Skin of body (tissue), 2 donors: ENCODE measurements around the gene RIC8A. TPM values are rescaled to one million over a fixed set of nuclear protein-coding genes. Genes with fewer than 3 reads are reported as not detected.

Experiments
- DNase-seq: peaks from one replicate; lab custom pipeline; 2025; lab: John Stamatoyannopoulos, UW
- total RNA-seq: library from RNA; depleted of rRNA; stranded (reverse); fragments of >200 nt; gene quantifications from one replicate; pipeline ENCODE4 v1.2.3, GENCODE V29; 2014

RIC8A gene
- total RNA-seq, 1 donor from 2014 or later, result 88.8 TPM

- DNase-seq, result no peak
These were observed 34.1 kb downstream of the RIC8A start for GRCh38 chr11:241634-242033.

GRCh38 chr11:244376-244775, 36.9 kb downstream of the RIC8A start:
- no peak for DNase-seq

- DNase-seq, result no peak
These were observed 41.6 kb downstream of the RIC8A start for GRCh38 chr11:249062-249461.

- no peak for DNase-seq
These were observed 42.8 kb downstream of the RIC8A start for GRCh38 chr11:250274-250673.

- no peak for DNase-seq
These were observed 43.3 kb downstream of the RIC8A start for GRCh38 chr11:250740-251299.

GRCh38 chr11:251550-251949, 44.0 kb downstream of the RIC8A start:
- DNase-seq, result no peak

- DNase-seq, result no peak
These were observed 45.2 kb downstream of the RIC8A start for GRCh38 chr11:252666-253065.

GRCh38 chr11:253160-253885, 45.8 kb downstream of the RIC8A start:
- DNase-seq, result no peak

GRCh38 chr11:253886-254270, 46.4 kb downstream of the RIC8A start:
- DNase-seq, result no peak

- no peak for DNase-seq
These were observed 47.7 kb downstream of the RIC8A start for GRCh38 chr11:255176-255575.

- no peak for DNase-seq
These were observed 48.3 kb downstream of the RIC8A start for GRCh38 chr11:255816-256215.

- no peak for DNase-seq
These were observed 49.6 kb downstream of the RIC8A start for GRCh38 chr11:256952-257737.

GRCh38 chr11:257766-258493, 50.4 kb downstream of the RIC8A start:
- no peak for DNase-seq

GRCh38 chr11:259413-259812, 51.9 kb downstream of the RIC8A start:
- DNase-seq, result no peak

- DNase-seq, result no peak
These were observed 54.1 kb downstream of the RIC8A start for GRCh38 chr11:261624-262023.

Other genes with a start within 250 kb of the RIC8A start
- not detected for gene SCGB1C1, start 14.6 kb upstream of the RIC8A start, total RNA-seq
- gene BET1L, start 309 bp upstream of the RIC8A start, total RNA-seq, result 17.8 TPM
- gene SIRT3, start 28.6 kb downstream of the RIC8A start, total RNA-seq, result 8.0 TPM
- gene PSMD13, start 29.3 kb downstream of the RIC8A start, total RNA-seq, result 95.7 TPM
- 0.10 TPM for gene NLRP6, start 70.7 kb downstream of the RIC8A start, total RNA-seq
- 9.0 TPM for gene PGGHG, start 81.4 kb downstream of the RIC8A start, total RNA-seq
- gene IFITM5, start 91.8 kb downstream of the RIC8A start, total RNA-seq, result not detected
- 20.4 TPM for gene IFITM2, start 100.1 kb downstream of the RIC8A start, total RNA-seq
- gene IFITM1, start 106.3 kb downstream of the RIC8A start, total RNA-seq, result 17.0 TPM
- 40.1 TPM for gene IFITM3, start 113.2 kb downstream of the RIC8A start, total RNA-seq
- 10.8 TPM for gene B4GALNT4, start 161.8 kb downstream of the RIC8A start, total RNA-seq
- 71.2 TPM for gene PKP3, start 186.5 kb downstream of the RIC8A start, total RNA-seq
- 9.5 TPM for gene SIGIRR, start 207.3 kb downstream of the RIC8A start, total RNA-seq
- 7.3 TPM for gene ANO9, start 234.3 kb downstream of the RIC8A start, total RNA-seq
- gene PTDSS2, start 242.6 kb downstream of the RIC8A start, total RNA-seq, result 14.1 TPM